ENCODE results near the gene CD244. TPM values are rescaled to one million over a fixed set of nuclear protein-coding genes. Genes with fewer than 3 reads are reported as not detected.

The CD244 gene
- total RNA-seq, 2 donors from 2014 or later = 0.49 to 0.58 TPM

- no peak overlapping the region for H3K9ac ChIP-seq (ENCODE audit: low read depth in 2 of 2, low read length in 2 of 2)
- intact Hi-C loops (cut with DNase I) = no loop called here
Measured at GRCh38 chr1:160864173-160864572, 1.5 kb upstream of the CD244 start.

GRCh38 chr1:160863774-160864131 is 1.1 kb upstream of the CD244 start:
- Histone ChIP-seq H3K4me3 (no peak overlapping the region), H3K9me3 (no peaks in the 10 kb centered on the region), H3K4me1 (no peaks in the 10 kb centered on the region), H3K9ac (ENCODE audit: low read depth in 2 of 2, low read length in 2 of 2) (no peak overlapping the region), H3K27ac (no peak overlapping the region), H3K27me3 (no peaks in the 10 kb centered on the region), H3K36me3 (no peaks in the 10 kb centered on the region)
- no peak for TF ChIP-seq CTCF (IDR thresholded peaks at IDR 0.05)
- DNase-seq = no peak
- intact Hi-C loops (cut with DNase I) = no loop called here

More at GRCh38 chr1:160864173-160864572, 1.5 kb upstream of the CD244 start:
- TF ChIP-seq CTCF (IDR thresholded peaks at IDR 0.05) = no peak
- Histone ChIP-seq H3K27me3 (no peaks in the 10 kb centered on the region), H3K9me3 (no peaks in the 10 kb centered on the region), H3K4me1 (no peaks in the 10 kb centered on the region), H3K36me3 (no peaks in the 10 kb centered on the region), H3K4me3 (no peak overlapping the region), H3K27ac (no peak overlapping the region)
- no peak for DNase-seq

GRCh38 chr1:160863061-160863773 is 530 bp upstream of the CD244 start:
- no peak overlapping the region for H3K9ac ChIP-seq (ENCODE audit: low read depth in 2 of 2, low read length in 2 of 2)
- H3K27me3 ChIP-seq = no peaks in the 10 kb centered on the region
- H3K4me3 ChIP-seq = no peak overlapping the region
- TF ChIP-seq CTCF (IDR thresholded peaks at IDR 0.05) = no peak
- no peaks in the 10 kb centered on the region for H3K36me3 ChIP-seq
- DNase-seq = no peak
- no peaks in the 10 kb centered on the region for H3K4me1 ChIP-seq
- no peaks in the 10 kb centered on the region for H3K9me3 ChIP-seq
- no peak overlapping the region for H3K27ac ChIP-seq
- intact Hi-C loops (cut with DNase I) = no loop called here

GRCh38 chr1:160860840-160861505 is 1.7 kb downstream of the CD244 start:
- no peak overlapping the region for H3K27ac ChIP-seq
- DNase-seq = no peak
- no peaks in the 10 kb centered on the region for H3K36me3 ChIP-seq
- H3K27me3 ChIP-seq = no peaks in the 10 kb centered on the region
- H3K4me3 ChIP-seq = no peak overlapping the region
- H3K4me1 ChIP-seq = no peaks in the 10 kb centered on the region
- TF ChIP-seq CTCF (IDR thresholded peaks at IDR 0.05) = no peak
- H3K9ac ChIP-seq (ENCODE audit: low read depth in 2 of 2, low read length in 2 of 2) = no peak overlapping the region
- no peaks in the 10 kb centered on the region for H3K9me3 ChIP-seq
- intact Hi-C loops (cut with DNase I) = no loop called here

- TF ChIP-seq CTCF (IDR thresholded peaks at IDR 0.05) = no peak
- DNase-seq = no peak
- Histone ChIP-seq H3K4me3 (no peak overlapping the region), H3K4me1 (no peaks in the 10 kb centered on the region), H3K9ac (ENCODE audit: low read depth in 2 of 2, low read length in 2 of 2) (no peak overlapping the region), H3K36me3 (no peaks in the 10 kb centered on the region), H3K9me3 (no peaks in the 10 kb centered on the region), H3K27me3 (no peaks in the 10 kb centered on the region), H3K27ac (no peak overlapping the region)
- intact Hi-C loops (cut with DNase I) = no loop called here
Measured at GRCh38 chr1:160859166-160859565, 3.5 kb downstream of the CD244 start.
